SIG-M5 treated with dmso at 0.1 percent for 504 hours (cell line): ENCODE data around the gene DMD.
A peak's percentile ranks its signal among the peaks of the same experiment; 100 is the strongest.
"Not testable (repeated sequence)": the region's sequence is repeated elsewhere in the genome, so short reads cannot be mapped to it uniquely, and the experiment has no call there.

Source experiments
- DNase-seq: peaks from one replicate; lab custom pipeline; 2025; ENCODE audit not compliant: unreplicated experiment; lab: John Stamatoyannopoulos, UW

Gene DMD

DNA sequence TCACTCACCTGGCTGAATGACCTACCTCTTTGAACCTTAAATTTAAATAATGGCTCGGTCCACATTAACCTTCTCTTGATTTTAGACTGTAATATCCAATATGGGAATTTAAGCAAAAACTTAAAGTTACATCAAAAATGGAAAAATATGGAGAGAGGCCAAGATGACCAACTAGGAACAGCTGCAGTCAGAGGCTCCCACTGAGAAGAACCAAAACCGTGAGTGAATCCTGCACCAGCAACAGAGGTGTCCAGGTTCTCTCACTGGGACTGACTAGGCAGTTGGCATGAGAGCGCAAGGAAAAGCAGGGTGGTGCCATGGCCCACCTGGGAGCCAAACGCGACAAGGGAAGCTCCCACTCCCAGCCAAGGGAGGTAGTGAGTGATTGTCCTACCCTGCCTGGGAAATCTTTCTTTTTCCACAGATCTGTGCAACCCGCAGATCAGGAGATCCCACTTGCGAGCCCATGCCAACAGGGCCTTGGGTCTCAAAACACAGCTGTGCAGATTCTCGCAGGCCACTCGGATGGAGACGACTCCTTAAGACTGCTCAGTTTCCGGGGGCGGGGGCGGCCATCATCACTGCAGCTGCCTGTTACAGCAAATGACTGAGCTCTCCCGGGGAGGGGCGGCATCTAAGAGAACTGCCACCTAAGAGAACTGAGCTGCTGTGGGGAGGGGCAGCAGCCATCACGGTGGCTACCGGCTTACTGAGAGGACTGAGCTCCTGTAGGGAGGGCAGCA, 343.4 kb downstream of the DMD start:
- no peak for DNase-seq

DNA sequence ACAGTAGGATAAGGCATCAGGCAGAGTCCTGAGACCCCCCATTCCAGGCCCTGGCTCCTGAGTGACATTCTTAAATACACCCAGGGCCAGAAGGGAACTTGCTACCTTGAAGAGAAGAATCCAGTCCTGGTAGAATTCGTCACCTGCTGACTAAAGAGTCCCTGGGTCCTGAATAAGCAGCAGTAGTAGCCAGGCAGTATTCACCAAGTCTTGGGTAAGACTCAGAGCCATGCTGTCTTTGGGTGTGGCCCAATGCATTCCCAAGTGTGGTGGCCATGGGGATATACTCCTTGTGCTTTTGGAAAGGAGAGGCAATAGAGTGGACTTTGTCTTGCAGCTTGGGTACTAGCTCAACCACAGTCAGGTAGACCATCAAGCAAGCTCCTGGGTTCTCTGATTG, 359.1 kb downstream of the DMD start:
- DNase-seq = no peak

DNA sequence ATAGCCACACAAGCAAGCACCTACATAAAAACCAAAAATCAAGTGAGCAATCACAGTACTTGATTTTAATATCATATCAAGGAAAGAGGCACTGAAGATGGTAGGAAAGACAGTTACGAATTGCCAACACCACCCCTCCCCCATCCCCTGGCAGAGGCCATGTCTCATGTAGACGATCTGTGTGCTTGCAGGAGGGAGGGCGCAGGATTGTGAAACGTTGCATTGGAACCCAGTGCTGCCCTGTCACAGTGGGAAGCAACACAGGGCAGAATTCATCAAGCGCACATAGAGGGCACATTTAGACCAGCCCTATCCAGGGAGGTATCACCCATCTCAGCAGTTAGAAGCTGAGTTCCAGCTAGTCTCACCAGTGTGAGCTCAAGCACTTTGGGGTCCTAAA, 359.8 kb downstream of the DMD start:
- no peak for DNase-seq

GRCh38 chrX:32847921-32848320, 363.4 kb downstream of the DMD start:
- DNase-seq = no peak

- DNase-seq = no peak
Observed at GRCh38 chrX:32842053-32842452, 369.3 kb downstream of the DMD start.

DNA sequence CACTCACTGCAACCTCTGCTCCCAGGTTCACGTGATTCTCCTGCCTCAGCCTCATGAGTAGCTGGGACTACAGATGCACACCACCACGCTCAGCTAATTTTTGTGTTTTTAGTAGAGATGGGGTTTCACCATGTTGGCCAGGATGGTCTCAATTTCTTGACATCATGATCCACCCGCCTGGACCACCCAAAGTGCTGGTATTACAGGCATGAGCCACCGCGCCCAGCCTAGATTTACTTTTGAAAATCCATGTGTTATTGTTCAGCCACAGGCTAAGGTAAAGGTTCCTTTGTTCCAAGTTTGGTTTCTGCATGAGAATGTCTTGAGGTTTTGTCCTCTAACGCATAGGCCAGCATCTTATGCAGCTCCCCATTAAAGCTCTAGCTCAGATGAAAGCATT, 371.6 kb downstream of the DMD start:
- no peak for DNase-seq

DNA sequence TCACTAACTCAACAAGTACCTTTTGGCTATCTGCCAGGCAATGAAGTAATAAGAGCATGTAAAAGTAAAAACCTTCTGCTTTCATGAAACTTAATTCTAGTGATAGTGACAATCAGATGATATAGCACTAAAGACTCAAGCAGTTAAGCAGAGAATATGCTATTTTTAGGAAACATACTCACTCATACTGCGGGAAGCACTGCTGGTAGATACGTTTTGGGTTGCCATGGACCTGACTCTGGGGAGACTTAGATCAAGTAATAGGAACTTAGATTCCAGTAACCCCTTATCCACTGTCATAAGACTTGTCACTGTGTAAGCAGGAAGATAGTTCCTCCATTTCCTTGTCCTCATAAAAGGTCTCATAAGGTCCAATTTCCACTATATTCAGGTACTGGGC, 386.3 kb downstream of the DMD start:
- DNase-seq = no peak

DNA sequence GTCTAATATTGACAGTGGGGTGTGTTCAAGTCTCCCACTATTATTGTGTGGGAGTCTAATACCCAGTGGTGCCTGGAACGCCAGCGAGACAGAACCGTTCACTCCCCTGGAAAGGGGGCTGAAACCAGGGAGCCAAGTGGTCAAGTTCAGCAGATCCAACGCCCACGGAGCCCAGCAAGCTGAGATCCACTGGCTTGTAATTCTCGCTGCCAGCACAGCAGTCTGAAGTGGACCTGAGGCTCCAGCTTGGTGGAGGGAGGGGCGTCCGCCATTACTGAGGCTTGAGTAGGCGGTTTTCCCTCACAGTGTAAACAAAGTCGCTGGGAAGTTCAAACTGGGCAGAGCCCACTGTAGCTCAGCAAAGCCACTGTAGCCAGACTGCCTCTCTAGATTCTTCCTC, 407.3 kb downstream of the DMD start:
- no peak for DNase-seq

GRCh38 chrX:32798990-32799389, 412.4 kb downstream of the DMD start:
- DNase-seq = no peak

DNA sequence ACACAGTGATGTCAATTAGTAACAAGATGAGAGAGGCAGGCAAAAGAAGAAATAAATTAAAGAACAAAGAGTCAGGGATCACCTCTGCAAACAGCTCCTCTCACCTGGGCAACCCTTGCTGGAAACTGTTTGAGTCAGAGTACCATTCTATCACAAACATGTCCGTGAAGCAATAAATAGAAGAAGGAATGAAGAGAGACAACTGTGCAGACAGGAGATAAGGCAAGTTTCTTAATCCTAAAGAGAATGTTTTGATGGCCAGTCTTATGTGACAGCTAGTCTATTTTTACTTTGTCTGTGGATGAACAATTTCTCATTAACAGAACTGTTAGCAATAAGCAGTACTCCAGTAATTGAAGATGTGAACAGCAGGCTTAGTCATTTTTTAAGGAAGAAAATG, 422.4 kb downstream of the DMD start:
- DNase-seq = no peak

GRCh38 chrX:32780109-32780508, 431.2 kb downstream of the DMD start:
- no peak for DNase-seq

DNA sequence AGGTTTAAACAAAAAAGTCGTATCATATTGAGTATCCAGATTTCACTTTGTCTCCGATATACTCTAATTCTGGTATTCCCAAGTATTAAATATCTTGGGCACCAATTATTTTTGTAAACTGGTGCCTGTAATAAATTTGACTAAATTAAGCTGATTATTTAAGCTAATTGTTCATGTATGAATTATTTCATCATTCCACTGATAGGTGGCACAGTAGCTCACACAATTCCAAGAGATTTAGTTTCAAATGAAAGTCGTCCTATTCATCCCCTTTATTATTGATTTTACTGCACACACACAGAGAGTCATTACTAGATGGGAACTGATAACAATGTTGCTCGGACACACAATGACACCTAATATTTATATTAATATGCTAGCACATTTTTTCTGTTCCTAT, 432.4 kb downstream of the DMD start:
- no peak for DNase-seq

GRCh38 chrX:32774966-32775365, 436.4 kb downstream of the DMD start:
- no peak for DNase-seq

DNA sequence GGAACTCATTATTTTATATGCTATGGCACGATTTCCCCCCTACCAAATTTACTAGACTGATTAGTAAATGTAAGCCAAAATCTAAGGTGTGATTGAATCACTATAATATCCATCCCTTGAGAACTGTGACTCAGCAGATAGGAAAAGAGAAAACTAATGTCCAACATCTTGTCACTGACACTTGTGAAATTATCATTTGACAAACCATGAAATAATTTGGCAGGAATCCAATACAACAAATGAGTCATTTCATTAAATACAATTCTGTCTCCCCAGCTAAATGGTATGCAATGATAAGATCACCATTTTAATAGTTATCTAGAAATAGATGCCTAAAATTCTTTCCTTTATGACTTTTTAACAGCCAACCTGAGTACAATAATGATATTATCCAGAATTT, 462.3 kb downstream of the DMD start:
- DNase-seq = no peak

GRCh38 chrX:32745323-32745722, 466.0 kb downstream of the DMD start:
- no peak for DNase-seq

DNA sequence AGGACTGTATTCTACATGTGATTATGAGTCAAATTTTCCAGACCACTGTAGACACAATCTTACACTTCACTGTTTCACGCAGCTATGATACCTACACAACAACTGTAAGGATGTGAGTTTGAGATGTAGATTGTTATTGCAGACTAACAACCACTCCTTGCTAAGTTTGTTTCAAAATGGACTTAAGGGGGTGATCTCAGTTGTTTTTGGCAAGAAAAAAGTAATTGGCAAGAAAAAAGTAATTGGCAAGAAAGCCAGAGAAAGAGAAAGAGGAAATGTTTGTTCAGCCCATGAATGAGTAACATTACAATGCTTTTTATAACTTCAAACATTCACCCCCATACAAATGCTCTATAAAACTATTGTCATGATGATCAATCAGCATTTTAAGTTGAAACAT, 466.4 kb downstream of the DMD start:
- no peak for DNase-seq

DNA sequence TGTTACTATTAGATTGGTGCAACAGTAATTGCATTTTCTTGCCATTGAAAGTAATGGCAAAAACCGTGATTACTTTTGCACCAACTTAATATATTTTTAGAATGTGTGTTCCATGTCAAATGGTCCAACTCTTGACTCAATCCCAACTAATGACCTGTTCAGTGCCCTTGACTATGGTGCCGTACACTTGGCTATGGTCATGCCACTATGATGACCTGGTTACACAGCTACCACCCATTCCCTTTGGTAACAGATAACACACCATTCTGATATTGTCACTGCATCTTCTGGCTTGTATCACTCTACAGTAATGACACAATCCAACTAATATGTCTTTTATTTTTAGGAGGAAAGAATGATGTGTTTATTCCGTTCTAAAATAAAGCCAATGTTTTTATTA, 469.4 kb downstream of the DMD start:
- DNase-seq = no peak

DNA sequence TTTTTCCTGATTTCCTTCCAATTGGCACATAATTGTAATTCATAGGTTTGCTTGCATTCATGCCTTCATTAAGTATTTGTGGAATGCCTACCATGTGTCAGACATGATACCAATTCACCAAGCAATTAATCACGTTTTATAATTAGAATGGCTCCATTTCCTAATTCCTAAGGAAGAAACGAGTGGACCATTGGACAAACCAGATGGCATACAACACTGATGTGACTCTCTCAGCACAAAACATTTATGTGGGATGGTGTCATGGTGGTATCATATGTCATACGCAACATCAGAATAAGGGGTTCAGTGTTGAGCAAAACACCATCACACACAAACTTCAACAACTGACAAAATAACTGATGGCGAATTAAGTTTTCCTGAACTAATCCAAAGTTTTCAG, 502.8 kb downstream of the DMD start:
- no peak for DNase-seq

- not testable (repeated sequence) for DNase-seq
Observed at GRCh38 chrX:32705385-32705784, 506.0 kb downstream of the DMD start.

- no peak for DNase-seq
Observed at GRCh38 chrX:32687379-32687778, 524.0 kb downstream of the DMD start.

- no peak for DNase-seq
Observed at GRCh38 chrX:32678487-32678886, 532.9 kb downstream of the DMD start.

GRCh38 chrX:32673193-32673592, 538.2 kb downstream of the DMD start:
- peak; percentile 10 for DNase-seq

DNA sequence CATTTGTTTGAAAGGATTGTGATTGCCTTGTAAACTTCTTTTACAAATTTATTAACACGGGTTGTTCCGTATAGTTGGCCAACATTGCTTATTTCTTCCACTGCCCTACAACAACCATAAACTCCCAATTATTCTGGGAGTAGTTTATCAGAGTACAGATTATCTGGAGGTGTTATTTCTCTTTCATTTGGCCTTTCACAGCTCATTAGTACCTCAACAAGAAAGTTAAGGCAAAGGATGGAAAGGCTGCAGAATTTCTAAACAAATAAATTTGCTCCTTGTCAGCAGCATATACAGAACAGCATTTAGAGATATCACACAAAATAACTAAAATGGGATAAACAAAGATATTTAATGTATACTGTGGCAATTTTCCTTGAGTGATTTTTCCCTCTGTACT, 548.8 kb downstream of the DMD start:
- DNase-seq = no peak
